GM19463 (cell line): ENCODE results near the gene PCSK9.

ENCODE experiments used
- ATAC-seq: cut with Tn5 transposase; IDR thresholded peaks from one replicate; pipeline ENCODE4 v1.9.1; 2021; ENCODE audit warnings: mild to moderate bottlenecking, moderate library complexity; ENCODE audit not compliant: unreplicated experiment

Gene PCSK9

GRCh38 chr1:55043011-55043410 lies 3.7 kb downstream of the PCSK9 start:
- no peak for ATAC-seq

DNA sequence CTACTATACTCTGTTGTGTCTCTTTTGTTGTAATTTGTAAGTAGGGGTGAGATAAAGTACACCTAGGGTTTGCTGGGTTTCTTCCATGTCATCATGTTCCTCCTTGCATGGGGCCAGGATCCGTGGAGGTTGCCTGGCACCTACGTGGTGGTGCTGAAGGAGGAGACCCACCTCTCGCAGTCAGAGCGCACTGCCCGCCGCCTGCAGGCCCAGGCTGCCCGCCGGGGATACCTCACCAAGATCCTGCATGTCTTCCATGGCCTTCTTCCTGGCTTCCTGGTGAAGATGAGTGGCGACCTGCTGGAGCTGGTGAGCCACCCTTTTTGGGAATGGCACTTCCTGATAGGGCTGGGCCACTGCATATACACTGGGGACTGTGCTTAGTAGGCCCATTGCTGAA lies 4.4 kb downstream of the PCSK9 start:
- ATAC-seq: no peak

DNA sequence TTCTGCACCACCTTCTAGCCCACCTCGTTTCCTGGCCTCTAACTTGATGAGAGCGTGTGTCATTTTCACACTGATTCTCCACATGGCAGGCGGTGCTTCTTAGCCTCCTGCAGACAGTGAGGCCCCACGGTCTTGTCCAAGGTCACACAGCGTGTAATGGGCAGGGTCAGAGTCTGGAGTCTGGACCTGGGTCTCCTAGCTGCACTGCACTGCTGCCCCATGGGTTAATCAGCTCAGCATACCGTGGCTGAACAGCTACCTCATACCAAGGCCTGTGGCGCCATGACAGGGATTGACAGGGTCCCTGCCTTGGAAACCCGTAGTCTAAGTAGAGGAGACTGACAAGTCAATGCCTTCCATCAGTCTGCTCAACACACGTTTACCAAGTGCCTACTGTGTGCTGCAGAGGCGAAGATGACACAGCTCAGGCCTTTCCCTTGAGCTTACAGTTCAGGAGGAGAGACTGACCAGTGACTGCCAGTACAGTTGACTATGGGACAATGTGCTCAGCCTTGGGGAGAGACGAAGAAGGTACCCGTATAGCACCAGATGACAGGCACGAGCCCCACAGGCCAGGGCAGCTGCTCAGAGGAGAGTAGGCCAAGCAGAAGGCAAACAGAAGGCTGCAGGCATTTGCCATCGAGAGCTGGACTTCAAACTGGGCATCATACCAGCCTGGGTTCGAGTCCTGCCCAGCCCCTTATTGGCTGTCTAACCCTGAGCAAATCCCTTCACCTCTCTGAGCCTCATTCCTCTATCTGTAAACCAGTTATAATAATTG lies 5.5 kb downstream of the PCSK9 start:
- ATAC-seq: no peak

DNA sequence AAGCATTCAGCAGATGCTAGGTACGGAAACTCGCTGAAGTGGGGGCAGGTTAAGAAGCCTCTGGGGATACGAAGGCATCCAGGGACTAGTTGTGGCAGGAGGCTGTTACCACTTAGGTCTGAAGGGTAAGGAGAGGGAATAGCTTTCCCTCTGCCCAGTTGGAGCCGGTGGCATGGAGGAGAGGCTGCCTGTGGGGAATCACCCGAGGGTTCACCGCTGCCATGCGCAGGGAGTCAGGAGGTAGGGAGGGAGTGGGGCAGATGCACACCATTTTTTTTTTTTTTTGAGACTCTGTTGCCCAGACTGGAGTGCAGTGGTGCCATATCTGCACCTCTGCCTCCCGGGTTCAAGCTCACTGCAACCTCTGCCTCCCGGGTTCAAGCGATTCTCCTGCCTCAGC lies 6.1 kb downstream of the PCSK9 start:
- no peak for ATAC-seq

DNA sequence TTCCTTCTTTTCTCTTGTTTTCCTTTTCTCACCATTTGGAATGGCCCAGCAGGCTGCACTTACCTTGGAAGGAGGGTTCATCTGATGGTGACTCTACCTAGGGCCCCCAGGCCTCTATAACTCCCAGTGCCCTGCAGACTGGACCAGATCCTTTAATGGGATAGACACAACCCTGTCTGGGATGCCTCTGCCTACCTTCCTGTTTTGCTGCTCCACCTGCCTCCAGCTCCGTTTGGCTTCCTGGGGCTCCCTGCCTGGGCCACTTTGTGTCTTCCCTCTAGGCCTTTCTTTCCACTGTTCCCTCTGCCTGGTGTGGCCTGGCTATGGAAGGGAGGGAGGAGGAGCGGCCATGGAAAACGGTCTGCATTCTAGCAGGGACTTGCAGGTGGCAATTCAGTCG lies 7.5 kb downstream of the PCSK9 start:
- no peak for ATAC-seq

- no peak for ATAC-seq
Observed at GRCh38 chr1:55047611-55048010, 8.3 kb downstream of the PCSK9 start.

DNA sequence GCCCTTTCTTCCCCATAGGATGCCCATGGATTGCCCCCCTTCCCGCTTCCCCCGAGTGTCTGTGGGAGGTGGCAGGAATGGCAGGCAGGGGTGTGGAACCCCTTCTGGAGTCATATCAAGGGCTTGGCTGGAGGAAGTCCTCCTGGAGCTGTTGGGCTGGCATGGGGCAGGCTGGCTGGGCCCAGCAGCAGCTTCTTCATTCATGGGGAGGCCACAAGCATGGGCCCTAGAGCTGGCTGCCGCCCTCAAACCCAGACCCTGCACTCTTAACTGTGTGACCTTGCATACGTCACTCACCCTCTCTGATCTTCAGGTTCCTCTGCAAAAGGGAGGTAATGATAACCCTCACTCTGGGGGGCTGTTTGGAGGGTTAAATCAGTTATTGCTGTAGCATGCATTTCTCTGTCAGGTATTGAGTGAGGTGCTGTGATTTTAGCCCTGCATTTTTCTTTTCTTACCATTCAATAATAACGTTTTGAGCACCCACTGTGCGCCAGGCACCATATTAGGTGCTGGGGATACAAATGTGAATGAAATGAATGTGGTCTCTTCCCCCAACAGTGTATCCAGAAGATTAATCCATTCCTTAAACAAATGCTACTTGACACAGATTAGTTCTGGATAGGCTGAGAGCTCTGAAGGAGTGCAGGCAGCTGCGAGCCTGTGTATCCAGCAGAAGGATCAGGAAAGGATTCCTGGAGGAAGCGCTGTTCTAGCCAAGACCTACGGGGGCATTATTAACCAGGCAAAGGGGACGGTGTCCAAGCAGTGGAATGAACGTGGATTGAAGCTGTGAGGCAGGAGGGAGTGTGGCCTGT lies 9.3 kb downstream of the PCSK9 start:
- ATAC-seq: no peak

DNA sequence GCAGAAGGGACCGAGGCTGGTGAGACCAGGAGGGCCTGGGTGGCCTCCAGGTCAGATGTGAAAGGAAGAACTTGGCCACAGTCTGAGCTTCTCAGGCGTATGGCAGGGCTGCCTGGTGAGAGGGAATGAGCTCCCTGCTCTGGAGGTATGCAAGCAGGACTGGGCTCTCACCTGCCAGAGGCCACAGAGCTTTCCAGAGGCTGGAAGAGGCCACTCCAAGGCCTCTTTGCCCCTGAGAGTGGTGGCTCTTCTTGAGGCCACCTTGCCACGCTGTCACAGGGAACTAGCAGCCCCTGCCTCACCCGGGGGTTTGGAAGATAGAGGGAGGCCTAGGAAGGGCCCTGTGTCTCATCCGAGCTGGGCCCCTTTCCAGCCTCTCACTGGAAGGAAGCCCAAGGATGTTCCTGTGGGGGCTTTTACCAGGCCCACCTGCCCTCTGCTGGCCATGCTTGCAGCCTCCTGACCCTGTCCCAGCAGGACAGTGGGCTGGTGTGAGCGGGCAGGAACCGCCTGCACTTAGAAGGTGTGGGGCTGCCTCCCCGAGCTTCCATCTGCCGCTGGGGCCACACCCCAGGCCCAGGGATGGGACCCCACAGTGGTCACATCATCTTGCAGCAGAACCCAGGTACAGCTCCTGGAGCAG lies 10.0 kb downstream of the PCSK9 start:
- ATAC-seq: no peak

- ATAC-seq: no peak
Observed at GRCh38 chr1:55049914-55050278, 10.5 kb downstream of the PCSK9 start.

- no peak for ATAC-seq
Observed at GRCh38 chr1:55050283-55050682, 10.9 kb downstream of the PCSK9 start.

DNA sequence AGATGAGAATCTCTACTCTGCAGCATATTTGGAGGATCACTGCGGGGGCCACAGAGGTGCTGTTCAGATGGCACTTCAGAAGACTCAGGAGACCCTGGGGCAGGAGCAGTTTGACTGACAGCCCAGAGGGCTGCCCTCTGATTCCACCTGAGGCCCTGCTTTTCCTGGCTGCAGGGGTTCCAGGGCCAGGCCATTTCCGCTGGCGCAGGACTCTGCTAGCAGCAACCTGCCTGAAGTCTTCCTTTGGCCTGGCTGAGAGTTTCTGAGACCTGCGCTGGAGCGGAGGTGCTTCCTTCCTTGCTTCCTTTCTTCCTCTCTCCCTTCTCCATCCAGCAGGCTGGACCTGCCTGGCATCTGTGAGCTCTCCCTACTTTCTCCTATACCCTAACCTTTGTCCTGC lies 11.8 kb downstream of the PCSK9 start:
- ATAC-seq: no peak

- no peak for ATAC-seq
Observed at GRCh38 chr1:55051621-55052020, 12.3 kb downstream of the PCSK9 start.

DNA sequence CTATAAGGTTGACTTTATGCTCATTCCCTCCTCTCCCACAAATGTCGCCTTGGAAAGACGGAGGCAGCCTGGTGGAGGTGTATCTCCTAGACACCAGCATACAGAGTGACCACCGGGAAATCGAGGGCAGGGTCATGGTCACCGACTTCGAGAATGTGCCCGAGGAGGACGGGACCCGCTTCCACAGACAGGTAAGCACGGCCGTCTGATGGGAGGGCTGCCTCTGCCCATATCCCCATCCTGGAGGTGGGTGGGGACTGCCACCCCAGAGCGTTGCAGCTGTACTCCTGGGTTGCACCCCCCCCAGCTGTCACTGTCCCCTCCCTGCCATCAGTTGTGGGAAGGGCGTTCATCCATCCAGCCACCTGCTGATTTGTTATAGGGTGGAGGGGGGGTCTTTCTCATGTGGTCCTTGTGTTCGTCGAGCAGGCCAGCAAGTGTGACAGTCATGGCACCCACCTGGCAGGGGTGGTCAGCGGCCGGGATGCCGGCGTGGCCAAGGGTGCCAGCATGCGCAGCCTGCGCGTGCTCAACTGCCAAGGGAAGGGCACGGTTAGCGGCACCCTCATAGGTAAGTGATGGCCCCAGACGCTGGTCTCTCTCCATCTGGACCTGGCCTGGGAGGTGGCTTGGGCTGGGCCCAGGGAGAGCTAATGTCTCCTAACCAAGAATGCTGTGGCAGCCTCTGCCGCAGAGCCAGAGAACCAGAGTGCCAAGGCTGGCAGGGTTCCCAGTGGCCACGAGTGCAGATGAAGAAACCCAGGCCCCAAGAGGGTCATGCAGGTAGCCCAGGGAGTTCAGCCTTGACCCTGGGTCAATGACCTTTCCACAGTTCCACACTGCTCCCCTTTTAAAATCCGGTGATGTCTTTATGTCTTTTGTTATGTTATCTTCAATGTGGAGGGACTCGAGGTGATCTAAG lies 13.1 kb downstream of the PCSK9 start:
- no peak for ATAC-seq

- ATAC-seq: no peak
Observed at GRCh38 chr1:55053265-55053954, 14.1 kb downstream of the PCSK9 start.

DNA sequence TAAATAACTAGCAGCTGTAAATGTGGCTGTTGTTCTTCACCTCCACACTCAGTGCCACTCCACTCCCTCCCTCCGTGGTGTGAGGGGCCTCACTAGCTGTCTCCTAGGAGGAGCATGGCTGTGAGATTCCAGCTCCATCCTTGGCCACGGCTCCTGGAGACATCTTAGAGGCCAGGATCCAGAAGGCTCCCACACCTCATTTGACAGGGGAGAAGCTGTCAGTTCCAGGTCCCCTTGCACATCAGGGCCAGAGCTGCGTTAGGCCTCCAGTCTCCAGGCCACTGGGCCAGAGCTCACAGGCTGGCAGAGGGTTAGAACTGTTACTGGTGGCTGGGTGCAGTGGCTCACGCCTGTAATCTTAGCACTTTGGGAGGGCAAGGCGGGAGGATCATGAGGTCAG lies 15.0 kb downstream of the PCSK9 start:
- no peak for ATAC-seq

GRCh38 chr1:55055084-55055882 lies 15.9 kb downstream of the PCSK9 start:
- ATAC-seq: no peak

GRCh38 chr1:55055951-55056631 lies 16.7 kb downstream of the PCSK9 start:
- ATAC-seq: no peak

- ATAC-seq: no peak
Observed at GRCh38 chr1:55056632-55056992, 17.3 kb downstream of the PCSK9 start.
